ENCODE data around the gene IRX3.

Gene IRX3

DNA sequence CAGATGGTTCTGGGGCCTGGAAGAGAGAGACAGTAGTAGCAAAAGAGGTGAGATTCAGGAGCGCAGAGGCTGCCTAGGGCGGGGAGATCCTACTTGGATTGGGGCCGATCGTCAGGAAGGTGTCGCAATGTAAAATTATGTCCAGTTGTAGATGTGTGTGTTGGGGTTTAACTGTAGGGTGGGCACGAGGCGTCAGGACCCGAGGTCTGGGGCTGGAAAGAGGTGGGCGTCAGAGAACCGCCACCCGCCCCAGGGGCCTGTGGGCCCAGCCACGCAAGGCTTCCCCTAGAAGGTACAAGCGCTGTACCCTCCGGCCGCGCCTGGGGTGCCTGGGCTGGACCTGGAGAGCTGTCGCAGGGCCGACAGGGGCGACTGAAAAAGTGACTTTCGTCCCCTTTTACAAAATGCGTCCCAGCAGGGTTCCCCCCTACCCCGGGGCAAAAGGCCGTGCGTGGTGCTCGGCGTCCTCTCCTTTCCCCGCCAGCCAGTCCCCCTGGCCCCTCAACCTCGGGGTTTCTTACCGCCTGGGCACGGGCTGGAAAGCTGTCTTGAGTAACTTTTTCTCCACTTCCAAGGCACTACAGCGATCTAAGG is 2.8 kb downstream of the IRX3 start:
- no peak for DNase-seq (ENCODE audit: low read depth)
- TF ChIP-seq, protein P1, sequence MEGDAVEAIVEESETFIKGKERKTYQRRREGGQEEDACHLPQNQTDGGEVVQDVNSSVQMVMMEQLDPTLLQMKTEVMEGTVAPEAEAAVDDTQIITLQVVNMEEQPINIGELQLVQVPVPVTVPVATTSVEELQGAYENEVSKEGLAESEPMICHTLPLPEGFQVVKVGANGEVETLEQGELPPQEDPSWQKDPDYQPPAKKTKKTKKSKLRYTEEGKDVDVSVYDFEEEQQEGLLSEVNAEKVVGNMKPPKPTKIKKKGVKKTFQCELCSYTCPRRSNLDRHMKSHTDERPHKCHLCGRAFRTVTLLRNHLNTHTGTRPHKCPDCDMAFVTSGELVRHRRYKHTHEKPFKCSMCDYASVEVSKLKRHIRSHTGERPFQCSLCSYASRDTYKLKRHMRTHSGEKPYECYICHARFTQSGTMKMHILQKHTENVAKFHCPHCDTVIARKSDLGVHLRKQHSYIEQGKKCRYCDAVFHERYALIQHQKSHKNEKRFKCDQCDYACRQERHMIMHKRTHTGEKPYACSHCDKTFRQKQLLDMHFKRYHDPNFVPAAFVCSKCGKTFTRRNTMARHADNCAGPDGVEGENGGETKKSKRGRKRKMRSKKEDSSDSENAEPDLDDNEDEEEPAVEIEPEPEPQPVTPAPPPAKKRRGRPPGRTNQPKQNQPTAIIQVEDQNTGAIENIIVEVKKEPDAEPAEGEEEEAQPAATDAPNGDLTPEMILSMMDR (IDR thresholded peaks at IDR 0.05; ENCODE audit: control insufficient read depth, insufficient read depth, low read depth, low read length, missing control alignments) = no peak
- H3K4me3 ChIP-seq (ENCODE audit: control insufficient read depth, low read depth, low read length) = peak overlapping the region; percentile 92

DNA sequence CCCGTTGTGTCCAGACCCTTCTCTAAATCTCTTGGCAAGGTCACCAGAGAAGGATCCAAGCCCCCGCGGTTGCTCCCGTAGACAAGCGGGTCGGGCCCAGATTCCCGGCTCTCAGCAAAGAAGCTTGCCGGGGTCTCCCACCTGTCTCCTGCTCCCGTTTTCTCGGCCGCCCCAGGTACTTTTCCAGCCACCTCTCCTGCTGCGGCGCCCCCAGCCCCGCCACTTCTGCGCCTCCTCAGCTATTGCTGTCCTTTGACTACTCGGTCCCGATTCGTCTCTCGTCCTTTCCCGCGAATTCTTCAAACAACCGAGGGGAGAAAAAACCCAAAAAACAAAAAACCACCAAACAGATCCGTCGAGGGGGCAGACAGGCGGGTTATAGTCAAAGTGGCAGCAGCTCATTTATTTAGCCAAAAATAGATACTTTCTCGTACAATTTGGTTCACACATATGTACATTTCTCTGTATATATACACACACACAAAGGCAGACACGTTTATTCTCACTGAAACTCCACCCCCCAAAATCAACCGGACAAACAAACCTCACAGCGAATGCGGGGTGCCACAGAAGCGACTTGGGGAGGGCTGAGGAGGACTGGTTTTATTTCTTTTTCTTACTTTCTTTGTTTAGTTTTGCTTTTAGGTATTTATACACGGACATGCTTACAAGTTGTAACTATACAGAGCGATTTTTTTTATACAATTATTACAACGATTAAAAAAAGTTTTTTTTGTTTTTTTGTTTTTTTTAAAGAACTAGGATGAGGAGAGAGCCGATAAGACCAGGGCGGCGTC is 3.5 kb downstream of the IRX3 start:
- H3K4me3 ChIP-seq (ENCODE audit: control insufficient read depth, low read depth, low read length) = peak overlapping the region; percentile 92
- TF ChIP-seq, protein P1 (IDR thresholded peaks at IDR 0.05; ENCODE audit: control insufficient read depth, insufficient read depth, low read depth, low read length, missing control alignments) = no peak
- DNase-seq (ENCODE audit: low read depth) = no peak

DNA sequence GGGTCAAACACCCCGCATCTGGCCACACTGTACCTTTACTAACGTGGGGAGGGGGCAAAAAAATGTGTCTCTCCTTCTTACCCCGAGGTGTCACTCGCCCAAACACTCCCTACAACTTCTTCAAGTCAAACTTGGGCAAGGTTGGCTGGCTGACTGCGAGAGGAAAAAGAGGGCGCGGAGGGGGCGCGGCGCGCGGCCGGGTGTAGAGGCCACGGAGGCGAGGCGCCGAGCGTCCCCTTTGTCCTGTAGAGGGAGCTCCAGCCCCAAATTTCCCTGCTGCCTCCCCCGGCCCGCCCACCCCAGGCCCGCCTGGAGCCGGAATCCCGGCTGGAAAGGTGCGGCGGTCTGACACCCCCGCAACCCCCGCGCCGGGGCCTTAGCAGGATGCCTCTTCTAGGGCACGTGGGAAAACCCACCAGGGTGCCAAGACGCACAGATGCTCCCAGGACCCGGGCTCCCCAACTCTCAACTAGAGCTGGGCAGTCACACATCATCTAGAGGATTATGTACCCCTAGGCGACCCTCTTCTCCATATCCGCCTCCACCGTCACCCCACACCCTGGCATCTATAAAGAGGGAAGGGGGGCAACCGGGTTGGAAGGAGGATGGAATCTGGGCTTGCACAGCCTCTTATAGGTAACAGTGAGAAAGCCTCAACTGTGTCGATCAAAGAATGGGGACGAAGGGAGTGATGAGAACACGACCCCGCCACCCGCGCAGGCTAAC is 4.2 kb downstream of the IRX3 start:
- TF ChIP-seq, protein P1 (IDR thresholded peaks at IDR 0.05; ENCODE audit: control insufficient read depth, insufficient read depth, low read depth, low read length, missing control alignments) = peak; percentile 4
- DNase-seq (ENCODE audit: low read depth) = no peak
- no peak overlapping the region for H3K4me3 ChIP-seq (ENCODE audit: control insufficient read depth, low read depth, low read length)

DNA sequence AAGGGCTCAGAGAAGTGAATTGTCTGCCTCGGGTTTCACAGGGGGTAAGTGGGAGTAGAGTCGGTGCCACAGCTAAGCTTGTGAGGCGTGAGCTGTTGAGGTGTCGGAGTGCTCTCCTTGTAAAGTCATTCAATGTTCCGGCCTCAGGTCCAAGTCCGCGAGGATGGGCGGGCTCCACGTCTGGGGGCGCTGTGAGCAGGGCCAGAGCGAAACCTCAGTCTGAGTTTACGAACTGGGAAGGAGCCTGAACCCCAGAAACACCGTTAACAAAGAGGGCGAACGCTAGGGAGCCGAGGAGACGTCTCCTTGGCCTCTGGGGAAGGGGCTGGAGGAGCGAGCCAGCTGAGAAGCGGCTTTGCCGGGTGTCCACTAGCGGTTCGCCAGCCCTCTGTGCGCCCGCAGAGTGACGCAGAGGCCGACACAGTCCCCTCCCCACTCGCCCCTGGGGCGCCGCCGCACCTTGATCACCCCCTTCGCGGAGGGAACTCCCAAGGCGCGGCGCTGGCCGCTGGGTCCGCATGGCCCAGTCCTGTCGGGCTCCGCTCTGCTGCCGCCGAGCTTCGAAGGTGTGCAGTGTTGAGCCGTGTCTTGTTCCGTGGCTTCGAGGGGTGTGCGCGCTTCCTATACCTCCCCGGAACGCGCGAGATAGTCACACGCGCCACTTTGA is 4.9 kb downstream of the IRX3 start:
- no peak overlapping the region for H3K4me3 ChIP-seq (ENCODE audit: control insufficient read depth, low read depth, low read length)
- DNase-seq (ENCODE audit: low read depth) = no peak
- TF ChIP-seq, protein P1 (IDR thresholded peaks at IDR 0.05; ENCODE audit: control insufficient read depth, insufficient read depth, low read depth, low read length, missing control alignments) = no peak

DNA sequence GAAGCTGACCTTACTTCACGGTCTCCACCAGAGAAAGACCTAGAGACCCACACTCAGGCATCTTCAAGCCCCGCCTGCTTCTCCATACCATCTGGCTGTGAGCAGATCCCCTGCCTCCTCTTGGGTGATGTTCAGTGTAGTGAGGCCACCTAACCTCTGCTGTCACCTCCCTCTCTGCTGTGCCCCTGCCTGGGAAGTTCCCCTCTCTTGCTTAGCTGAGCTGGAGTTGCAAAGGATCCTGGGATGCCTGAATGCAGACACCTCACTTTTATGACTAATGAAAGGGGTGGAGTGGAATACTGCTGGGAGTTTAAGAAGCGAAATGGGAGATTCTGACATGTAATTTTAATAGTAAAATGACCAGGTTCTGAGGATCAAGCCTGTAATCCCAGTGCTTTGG is 5.8 kb downstream of the IRX3 start:
- TF ChIP-seq, protein P1 (IDR thresholded peaks at IDR 0.05; ENCODE audit: control insufficient read depth, insufficient read depth, low read depth, low read length, missing control alignments) = no peak
- DNase-seq (ENCODE audit: low read depth) = no peak
- no peak overlapping the region for H3K4me3 ChIP-seq (ENCODE audit: control insufficient read depth, low read depth, low read length)
